GM19395 (cell line): ENCODE measurements around the gene NT5C1A.

Source experiments
- ATAC-seq: cut with Tn5 transposase; IDR thresholded peaks from one replicate; pipeline ENCODE4 v1.9.1; 2021; ENCODE audit warnings: mild to moderate bottlenecking, moderate library complexity; ENCODE audit not compliant: unreplicated experiment

NT5C1A gene

GRCh38 chr1:39671793-39672550, at the start of gene NT5C1A:
TSS of gene NT5C1A (minus strand) at chr1:39672107. CDS start at chr1:39672038, 69 bp downstream.
- no peak for ATAC-seq

- no peak for ATAC-seq
Measured at GRCh38 chr1:39721664-39722063, 49.8 kb upstream of the NT5C1A start.

- ATAC-seq = no peak
Measured at GRCh38 chr1:39720094-39720999, 48.4 kb upstream of the NT5C1A start.

GRCh38 chr1:39717809-39718208, 45.9 kb upstream of the NT5C1A start:
- ATAC-seq = no peak

GRCh38 chr1:39713557-39713956, 41.6 kb upstream of the NT5C1A start:
- no peak for ATAC-seq

GRCh38 chr1:39711966-39712340, 40.0 kb upstream of the NT5C1A start:
- ATAC-seq = no peak

- no peak for ATAC-seq
Measured at GRCh38 chr1:39711104-39711965, 39.4 kb upstream of the NT5C1A start.

- no peak for ATAC-seq
Measured at GRCh38 chr1:39707506-39707905, 35.6 kb upstream of the NT5C1A start.

- no peak for ATAC-seq
Measured at GRCh38 chr1:39704757-39705156, 32.9 kb upstream of the NT5C1A start.

GRCh38 chr1:39701049-39701439, 29.1 kb upstream of the NT5C1A start:
- ATAC-seq = no peak

- ATAC-seq = no peak
Measured at GRCh38 chr1:39700348-39700747, 28.4 kb upstream of the NT5C1A start.

GRCh38 chr1:39699419-39699818, 27.5 kb upstream of the NT5C1A start:
- no peak for ATAC-seq

GRCh38 chr1:39698568-39698967, 26.7 kb upstream of the NT5C1A start:
- ATAC-seq = no peak

GRCh38 chr1:39696448-39696847, 24.5 kb upstream of the NT5C1A start:
- no peak for ATAC-seq

GRCh38 chr1:39695016-39695415, 23.1 kb upstream of the NT5C1A start:
- ATAC-seq = no peak

- ATAC-seq = no peak
Measured at GRCh38 chr1:39694026-39694425, 22.1 kb upstream of the NT5C1A start.

GRCh38 chr1:39692152-39693074, 20.5 kb upstream of the NT5C1A start:
- no peak for ATAC-seq

- peak; percentile 91 for ATAC-seq
Measured at GRCh38 chr1:39691383-39692151, 19.7 kb upstream of the NT5C1A start, which contains the start of gene HPCAL4. TSS of gene HPCAL4 (minus strand) at chr1:39691433. CDS start at chr1:39684603, 6,830 bp downstream.

GRCh38 chr1:39690794-39691382, 19.0 kb upstream of the NT5C1A start:
- ATAC-seq = peak; percentile 29
